Esophagus squamous epithelium (tissue), 4 donors: ENCODE measurements around the gene GPC3.

Experiments
- CTCF ChIP-seq, 6 experiments: fragments of 450-650 bp in 4 of 6; fragments of 200-600 bp in 2 of 6; sonication (generic) in 2 of 6; IDR thresholded peaks; one replicate each; pipeline ENCODE4 v1.5.1; 2016 to 2019; ENCODE audit warnings: antibody characterized with exemption in 6 of 6, mild to moderate bottlenecking in 4 of 6, moderate library complexity in 4 of 6
- POLR2A ChIP-seq, 4 donors: fragments of 450-650 bp; IDR thresholded peaks; one replicate each; pipeline ENCODE4 v1.6.1; 2017; ENCODE audit warnings: antibody characterized with exemption in 4 of 4, mild to moderate bottlenecking in 4 of 4, moderate library complexity in 3 of 4

GRCh38 chrX:133918361-133918771, 67.0 kb downstream of the GPC3 start:
- no peak for TF ChIP-seq CTCF (IDR thresholded peaks at IDR 0.05)
- TF ChIP-seq POLR2A (IDR thresholded peaks at IDR 0.05) = no peak
